GM19099 (cell line): ENCODE results near the gene RBM14.

Experiments used
- POLR2A ChIP-seq: IDR thresholded peaks from 3 replicates; pipeline ENCODE4 v1.6.1; 2011; ENCODE audit warnings: low read depth; ENCODE audit not compliant: insufficient read length; ENCODE audit errors: extremely low read depth

The RBM14 gene

DNA sequence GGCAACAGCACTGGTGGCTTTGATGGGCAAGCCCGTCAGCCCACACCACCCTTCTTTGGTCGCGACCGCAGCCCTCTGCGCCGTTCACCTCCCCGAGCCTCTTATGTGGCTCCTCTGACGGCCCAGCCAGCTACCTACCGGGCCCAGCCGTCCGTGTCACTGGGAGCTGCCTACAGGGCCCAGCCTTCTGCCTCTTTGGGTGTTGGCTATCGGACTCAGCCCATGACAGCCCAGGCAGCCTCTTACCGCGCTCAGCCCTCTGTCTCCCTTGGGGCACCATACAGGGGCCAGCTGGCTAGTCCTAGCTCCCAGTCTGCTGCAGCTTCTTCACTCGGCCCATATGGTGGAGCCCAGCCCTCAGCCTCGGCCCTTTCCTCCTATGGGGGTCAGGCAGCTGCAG lies 8.0 kb downstream of the RBM14 start:
- TF ChIP-seq POLR2A, result no peak

DNA sequence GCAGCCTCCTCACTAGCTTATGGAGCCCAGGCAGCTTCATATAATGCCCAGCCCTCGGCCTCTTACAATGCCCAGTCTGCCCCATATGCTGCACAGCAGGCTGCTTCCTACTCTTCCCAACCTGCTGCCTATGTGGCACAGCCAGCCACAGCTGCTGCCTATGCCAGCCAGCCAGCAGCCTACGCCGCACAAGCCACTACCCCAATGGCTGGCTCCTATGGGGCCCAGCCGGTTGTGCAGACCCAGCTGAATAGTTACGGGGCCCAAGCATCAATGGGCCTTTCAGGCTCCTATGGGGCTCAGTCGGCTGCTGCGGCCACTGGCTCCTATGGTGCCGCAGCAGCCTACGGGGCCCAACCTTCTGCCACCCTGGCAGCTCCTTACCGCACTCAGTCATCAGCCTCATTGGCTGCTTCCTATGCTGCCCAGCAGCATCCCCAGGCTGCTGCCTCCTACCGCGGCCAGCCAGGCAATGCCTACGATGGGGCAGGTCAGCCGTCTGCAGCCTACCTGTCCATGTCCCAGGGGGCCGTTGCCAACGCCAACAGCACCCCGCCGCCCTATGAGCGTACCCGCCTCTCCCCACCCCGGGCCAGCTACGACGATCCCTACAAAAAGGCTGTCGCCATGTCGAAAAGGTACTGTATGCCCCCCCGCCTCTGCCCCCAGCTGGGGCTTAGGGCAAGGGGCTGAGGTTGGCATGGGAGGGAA lies 8.8 kb downstream of the RBM14 start:
- no peak for TF ChIP-seq POLR2A

DNA sequence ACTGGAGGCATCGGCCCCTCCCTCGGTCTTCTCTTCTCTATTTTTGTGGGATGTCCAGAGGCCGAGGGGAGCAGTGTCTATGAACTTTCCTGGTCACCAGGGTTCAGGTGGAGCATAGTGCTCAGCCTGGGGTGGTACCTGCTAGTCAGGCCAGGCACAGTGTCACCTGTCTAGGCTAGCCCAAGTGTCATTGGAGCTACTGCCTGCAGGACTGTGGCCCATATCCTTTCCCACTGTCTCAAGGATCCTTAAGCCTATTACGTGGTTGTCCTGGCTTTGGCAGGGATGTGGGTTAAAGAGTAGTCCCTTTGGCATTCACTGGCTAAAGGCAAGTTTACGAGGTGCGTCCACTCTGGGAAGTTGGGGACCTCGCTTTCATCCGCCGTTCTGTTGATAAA lies 9.3 kb downstream of the RBM14 start:
- no peak for TF ChIP-seq POLR2A

DNA sequence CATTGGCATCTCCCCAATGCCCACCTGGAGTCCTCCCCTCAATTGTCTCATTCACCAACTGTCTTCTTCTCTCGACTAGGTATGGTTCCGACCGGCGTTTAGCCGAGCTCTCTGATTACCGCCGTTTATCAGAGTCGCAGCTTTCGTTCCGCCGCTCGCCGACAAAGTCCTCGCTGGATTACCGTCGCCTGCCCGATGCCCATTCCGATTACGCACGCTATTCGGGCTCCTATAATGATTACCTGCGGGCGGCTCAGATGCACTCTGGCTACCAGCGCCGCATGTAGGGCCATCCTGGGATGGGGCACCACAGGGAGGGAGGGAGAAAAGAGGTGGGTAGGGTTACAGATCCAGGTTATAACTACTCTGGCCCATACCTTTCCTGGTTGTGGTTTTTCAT lies 10.0 kb downstream of the RBM14 start:
- TF ChIP-seq POLR2A, result no peak

DNA sequence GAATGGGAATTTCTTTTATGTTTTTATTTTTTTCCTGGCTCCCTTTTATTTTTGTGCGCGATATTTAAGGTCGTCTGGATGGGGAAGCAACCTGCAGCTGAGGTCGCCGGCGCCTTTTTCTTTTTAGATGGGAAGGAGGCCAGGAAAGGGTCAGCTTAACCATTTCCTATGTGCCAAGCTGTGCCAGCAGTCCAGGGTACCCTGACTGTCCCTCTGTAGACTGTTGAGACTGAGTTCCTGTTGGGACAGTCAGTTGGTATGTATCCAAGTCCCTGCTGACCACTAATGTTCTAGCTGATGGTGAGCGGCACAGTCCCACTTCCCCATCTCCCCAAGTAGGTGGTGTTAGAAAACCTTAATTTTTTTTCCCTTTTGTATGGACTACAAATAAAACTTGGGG lies 10.5 kb downstream of the RBM14 start:
- TF ChIP-seq POLR2A, result no peak

DNA sequence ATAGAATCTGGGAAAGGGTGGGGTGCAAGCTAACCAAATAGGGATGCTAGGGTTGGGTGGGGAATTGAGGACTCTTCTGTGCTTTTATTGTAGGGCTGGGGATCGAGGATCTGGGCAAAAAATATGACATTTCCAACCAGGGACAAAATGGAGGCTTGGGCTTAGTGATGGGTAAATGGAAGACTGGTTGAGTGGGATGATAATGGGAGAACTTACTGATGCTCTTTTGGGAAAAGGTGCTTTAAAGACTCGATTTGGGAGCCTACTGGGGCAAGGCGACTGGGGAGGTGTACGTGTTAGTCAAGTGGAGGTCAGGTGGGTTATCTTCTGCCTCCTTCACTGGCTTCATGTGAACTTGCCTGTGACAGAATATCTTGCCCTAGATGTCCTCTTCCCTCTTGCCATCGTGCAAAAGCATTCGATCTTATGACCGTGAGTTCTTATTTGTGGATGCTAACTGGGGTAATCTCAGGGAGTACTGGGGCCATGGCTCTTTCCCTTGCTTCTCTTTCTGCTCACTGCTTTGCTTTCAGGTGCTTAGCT lies 11.7 kb downstream of the RBM14 start:
- no peak for TF ChIP-seq POLR2A

DNA sequence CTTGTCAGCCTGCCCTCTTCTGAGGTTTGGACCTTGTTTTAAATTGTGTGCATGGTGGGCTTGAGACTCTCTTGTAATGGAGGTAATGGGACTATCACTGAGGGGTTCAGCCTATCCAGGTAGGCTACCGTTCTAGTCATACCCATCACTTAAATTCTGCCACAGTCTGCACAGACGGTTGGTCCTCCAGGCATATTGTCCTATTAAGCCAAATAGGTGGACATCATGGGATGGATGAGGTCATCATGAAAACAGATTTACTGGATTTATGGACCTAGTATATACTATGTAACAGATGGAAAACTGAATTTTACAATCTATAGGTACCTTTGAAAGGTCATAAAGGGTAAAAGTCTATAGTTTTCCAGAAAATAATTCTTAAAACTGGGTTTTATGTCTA lies 12.9 kb downstream of the RBM14 start:
- TF ChIP-seq POLR2A, result no peak

DNA sequence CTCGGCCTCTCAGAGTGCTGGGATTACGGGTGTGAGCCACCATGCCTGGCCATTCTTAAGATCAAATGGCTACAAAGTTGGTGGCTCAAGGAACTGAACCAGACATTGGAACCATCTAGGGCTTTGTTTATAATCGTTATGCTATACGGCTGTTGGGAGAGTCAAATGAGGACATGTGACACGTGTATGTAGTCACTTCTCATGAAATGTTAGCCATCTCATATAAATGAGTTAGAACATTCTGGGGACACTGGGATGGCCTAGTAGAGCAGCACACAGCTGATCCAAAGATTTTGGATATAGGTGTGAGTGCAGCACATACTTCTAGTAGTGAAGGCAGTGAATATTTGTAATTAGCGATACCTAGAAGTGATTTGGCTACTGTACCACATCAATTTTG lies 15.5 kb downstream of the RBM14 start:
- no peak for TF ChIP-seq POLR2A

DNA sequence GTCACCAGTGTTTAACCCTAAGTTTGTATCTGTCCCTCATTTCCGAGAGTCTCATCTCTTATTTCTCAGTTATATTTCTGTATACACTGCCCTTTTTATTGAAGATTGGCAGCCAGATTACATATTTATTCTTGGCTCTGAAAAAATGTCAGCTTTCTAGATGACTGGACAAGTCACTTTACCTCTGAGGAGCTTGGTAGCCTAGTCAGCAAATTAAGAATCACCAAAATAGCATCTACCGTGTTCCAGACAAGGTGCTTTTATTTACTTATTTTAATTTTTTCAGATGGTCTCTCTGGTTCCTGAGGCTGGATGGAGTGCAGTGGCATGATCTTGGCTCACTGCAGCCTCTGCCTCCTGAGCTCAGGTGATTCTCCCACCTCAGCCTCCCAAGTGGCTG lies 16.5 kb downstream of the RBM14 start:
- TF ChIP-seq POLR2A, result no peak

DNA sequence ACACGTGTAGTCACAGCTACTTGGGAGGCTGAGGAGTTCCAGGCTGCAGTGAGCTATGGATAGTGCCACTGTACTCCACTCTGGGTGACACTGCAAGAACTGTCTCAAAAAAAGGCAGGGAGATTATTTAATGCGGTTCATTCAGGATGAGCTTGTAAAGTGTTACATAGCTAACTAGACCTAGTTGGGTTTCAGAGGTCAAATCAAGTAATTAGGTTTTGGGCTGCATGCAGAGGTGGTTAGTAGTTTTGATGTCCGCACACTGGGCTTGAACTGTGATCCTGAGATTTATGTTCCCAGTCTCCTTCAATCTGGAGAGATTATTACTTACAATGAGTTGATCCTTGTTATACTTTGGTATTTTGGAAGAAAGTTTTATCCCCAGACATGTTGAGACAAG lies 20.0 kb downstream of the RBM14 start:
- TF ChIP-seq POLR2A, result no peak

DNA sequence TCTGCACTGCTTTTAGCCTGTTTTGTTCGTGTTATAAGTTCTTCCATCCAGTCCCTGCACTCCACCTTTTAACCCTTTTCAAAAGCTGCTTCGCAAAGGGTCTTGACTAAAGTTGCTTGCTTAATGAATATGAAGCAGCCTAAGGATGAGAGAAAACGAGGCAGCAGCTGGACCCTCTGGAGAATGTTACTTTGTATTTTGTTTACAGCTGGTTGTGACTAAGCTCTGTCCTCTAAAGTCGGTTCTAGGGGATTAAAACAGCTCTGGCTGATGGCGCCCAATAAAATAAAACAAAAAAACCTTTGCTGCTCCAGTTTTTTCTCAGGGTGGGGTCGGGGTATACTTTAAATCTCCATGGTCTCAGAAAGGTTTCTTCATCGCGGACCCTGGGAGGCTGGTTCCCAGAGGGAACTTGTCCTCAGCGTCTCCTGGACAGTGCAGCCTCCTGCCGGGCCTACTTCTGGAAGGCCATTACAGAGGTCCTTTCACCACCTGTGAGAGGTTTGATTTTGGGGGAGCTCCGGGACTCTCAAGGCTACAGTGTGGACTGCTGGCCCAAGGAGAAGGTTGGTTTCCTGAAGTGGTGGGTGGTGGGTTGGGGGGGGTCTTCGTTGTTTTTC lies 21.2 kb downstream of the RBM14 start:
- no peak for TF ChIP-seq POLR2A

DNA sequence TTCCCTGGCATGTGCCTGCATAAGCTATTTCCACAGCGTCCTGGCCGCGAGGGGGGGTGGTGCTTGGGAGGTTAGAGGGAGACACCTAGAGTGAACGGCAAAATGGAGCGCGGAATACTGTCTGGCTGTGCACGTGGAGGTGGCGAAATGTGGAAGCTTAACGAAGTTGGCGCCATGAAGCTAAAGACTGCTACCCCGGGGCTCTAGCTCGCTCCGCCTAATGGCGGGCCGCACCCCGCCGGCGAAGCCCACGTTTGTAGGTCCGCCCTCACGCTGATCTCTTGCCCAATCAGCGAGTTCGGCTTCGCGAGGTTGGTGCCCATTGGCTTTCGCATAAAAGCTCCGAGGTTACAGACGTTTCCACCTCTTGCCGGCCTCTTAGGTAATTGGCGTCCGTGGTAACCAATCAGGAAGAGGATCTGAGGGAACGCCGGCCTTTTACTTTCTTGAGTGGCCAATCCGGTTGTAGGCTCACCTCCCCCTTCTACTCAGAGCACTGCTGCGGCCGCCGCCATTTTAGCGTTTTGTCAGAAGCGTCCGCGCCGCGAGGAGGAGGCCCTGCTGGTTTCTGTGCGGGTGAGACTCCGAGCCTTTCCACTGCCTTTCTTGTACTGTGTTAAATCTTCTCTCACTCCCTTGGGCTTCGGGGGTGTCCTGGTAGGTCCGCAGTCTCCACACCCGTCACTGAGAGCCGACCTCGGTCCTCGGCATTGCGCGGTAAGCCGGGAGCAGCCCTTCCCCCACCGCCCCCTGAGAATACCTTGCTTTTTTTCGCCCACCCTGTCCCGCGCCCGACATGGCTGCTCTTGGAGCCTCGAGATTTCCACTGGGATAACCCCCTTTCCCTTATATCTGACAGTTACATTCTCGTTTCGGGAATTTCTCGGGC lies 22.0 kb downstream of the RBM14 start, which contains the start of gene RBM4:
Gene RBM4 (plus strand): TSS at position 527 of the 889 bp plus-strand sequence. CDS start 1,009 bp downstream, outside the sequence.
- TF ChIP-seq POLR2A, result peak; percentile 88

DNA sequence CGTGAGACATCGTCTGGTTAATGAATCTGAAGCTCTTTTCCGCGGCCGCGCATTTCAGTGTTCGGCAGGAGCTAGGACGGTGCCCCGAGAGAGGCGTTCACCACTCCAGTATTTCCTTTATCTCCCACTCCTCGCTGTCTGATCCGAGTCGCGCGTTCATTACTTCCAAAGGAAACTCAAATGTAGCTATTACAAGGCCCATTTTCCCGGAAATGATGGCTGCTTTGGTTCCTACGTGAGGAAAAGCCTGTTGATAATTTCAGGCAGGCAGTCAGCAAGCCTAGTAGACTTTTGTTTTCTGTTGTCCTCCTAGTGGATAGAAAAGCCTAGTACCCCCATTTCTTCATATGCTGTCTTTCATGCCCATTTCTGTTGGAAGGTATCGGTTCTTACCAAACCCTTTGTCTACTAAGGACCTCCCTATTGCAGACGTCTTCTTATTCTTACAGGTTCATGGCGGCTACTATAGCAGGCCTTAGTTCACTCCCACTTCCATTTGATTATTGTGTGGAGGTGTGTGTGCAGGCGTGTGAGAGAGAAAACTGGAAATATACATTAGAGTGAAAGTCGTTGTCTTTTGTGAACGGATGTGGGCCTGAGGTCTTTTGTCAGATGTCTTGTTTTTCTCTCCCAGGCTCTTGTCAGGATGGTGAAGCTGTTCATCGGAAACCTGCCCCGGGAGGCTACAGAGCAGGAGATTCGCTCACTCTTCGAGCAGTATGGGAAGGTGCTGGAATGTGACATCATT lies 22.8 kb downstream of the RBM14 start:
- TF ChIP-seq POLR2A, result no peak

DNA sequence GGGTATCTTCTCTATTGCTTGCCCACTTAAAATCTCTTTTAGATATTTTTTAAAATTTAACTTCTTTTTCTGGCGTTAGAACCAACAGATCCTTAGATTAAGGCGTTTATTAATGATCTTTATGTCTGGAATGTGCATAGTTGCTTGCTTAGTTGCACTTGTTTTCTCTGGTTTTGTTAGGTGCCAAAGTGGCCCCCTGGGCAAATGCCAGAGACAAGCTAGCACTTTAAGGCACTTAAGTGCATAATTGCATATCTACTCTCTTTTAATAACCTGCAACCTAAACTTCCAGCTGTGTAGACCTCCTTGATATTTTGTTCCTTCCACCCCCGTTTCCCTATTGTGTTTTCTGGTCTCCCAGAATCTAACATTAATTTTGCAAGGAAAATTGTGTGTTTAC lies 25.4 kb downstream of the RBM14 start:
- TF ChIP-seq POLR2A, result no peak
